Measurements from ENCODE around the gene OR9Q1.
"Not testable (repeated sequence)": the region's sequence is repeated elsewhere in the genome, so short reads cannot be mapped to it uniquely, and the experiment has no call there.

The OR9Q1 gene

GRCh38 chr11:57979532-57980079 is 44.1 kb upstream of the OR9Q1 start:
- Mint-ChIP-seq H3K4me3 (no peak overlapping the region), H3K27ac (no peak overlapping the region), H3K27me3 (ENCODE audit: low read depth) (no peaks in the 10 kb centered on the region), H3K9me3 (no peaks in the 10 kb centered on the region), H3K36me3 (ENCODE audit: low read depth) (no peaks in the 10 kb centered on the region), H3K4me1 (peaks cover 4% of the 10 kb centered on the region)
- no peak for TF ChIP-seq CTCF (IDR thresholded peaks at IDR 0.05; ENCODE audit: unreplicated experiment in 3 of 3)

GRCh38 chr11:57980201-57980600 is 43.5 kb upstream of the OR9Q1 start:
- H3K36me3 Mint-ChIP-seq (ENCODE audit: low read depth) = no peaks in the 10 kb centered on the region
- H3K27me3 Mint-ChIP-seq (ENCODE audit: low read depth) = no peaks in the 10 kb centered on the region
- no peak for TF ChIP-seq CTCF (IDR thresholded peaks at IDR 0.05; ENCODE audit: unreplicated experiment in 3 of 3)
- H3K4me1 Mint-ChIP-seq = no peaks in the 10 kb centered on the region
- no peak overlapping the region for H3K4me3 Mint-ChIP-seq
- H3K27ac Mint-ChIP-seq = no peak overlapping the region
- no peaks in the 10 kb centered on the region for H3K9me3 Mint-ChIP-seq

- Mint-ChIP-seq H3K27ac (no peak overlapping the region), H3K27me3 (ENCODE audit: low read depth) (no peaks in the 10 kb centered on the region), H3K4me3 (no peak overlapping the region), H3K9me3 (no peaks in the 10 kb centered on the region), H3K36me3 (ENCODE audit: low read depth) (no peaks in the 10 kb centered on the region), H3K4me1 (no peaks in the 10 kb centered on the region)
- no peak for TF ChIP-seq CTCF (IDR thresholded peaks at IDR 0.05; ENCODE audit: unreplicated experiment in 3 of 3)
These were observed 42.1 kb upstream of the OR9Q1 start for GRCh38 chr11:57981536-57981935.

GRCh38 chr11:57982776-57983175 is 40.9 kb upstream of the OR9Q1 start:
- no peak overlapping the region for H3K4me3 Mint-ChIP-seq
- no peaks in the 10 kb centered on the region for H3K4me1 Mint-ChIP-seq
- H3K27ac Mint-ChIP-seq = no peak overlapping the region
- TF ChIP-seq CTCF (IDR thresholded peaks at IDR 0.05; ENCODE audit: unreplicated experiment in 3 of 3) = no peak
- no peaks in the 10 kb centered on the region for H3K36me3 Mint-ChIP-seq (ENCODE audit: low read depth)
- no peaks in the 10 kb centered on the region for H3K9me3 Mint-ChIP-seq
- H3K27me3 Mint-ChIP-seq (ENCODE audit: low read depth) = no peaks in the 10 kb centered on the region

GRCh38 chr11:57983191-57983590 is 40.5 kb upstream of the OR9Q1 start:
- Mint-ChIP-seq H3K27me3 (ENCODE audit: low read depth) (no peaks in the 10 kb centered on the region), H3K36me3 (ENCODE audit: low read depth) (no peaks in the 10 kb centered on the region)

GRCh38 chr11:57999523-57999922 is 24.2 kb upstream of the OR9Q1 start:
- not testable (repeated sequence) for H3K36me3 Mint-ChIP-seq (ENCODE audit: low read depth); H3K27ac Mint-ChIP-seq; H3K9me3 Mint-ChIP-seq; H3K27me3 Mint-ChIP-seq (ENCODE audit: low read depth); H3K4me1 Mint-ChIP-seq; H3K4me3 Mint-ChIP-seq

More at GRCh38 chr11:57983191-57983590, 40.5 kb upstream of the OR9Q1 start:
- H3K4me1 Mint-ChIP-seq = no peaks in the 10 kb centered on the region
- H3K27ac Mint-ChIP-seq = no peak overlapping the region
- TF ChIP-seq CTCF (IDR thresholded peaks at IDR 0.05; ENCODE audit: unreplicated experiment in 3 of 3) = no peak
- H3K4me3 Mint-ChIP-seq = no peak overlapping the region
- H3K9me3 Mint-ChIP-seq = peaks cover 3% of the 10 kb centered on the region

- not testable (repeated sequence) for H3K27me3 Mint-ChIP-seq (ENCODE audit: low read depth); H3K9me3 Mint-ChIP-seq; H3K4me1 Mint-ChIP-seq; H3K27ac Mint-ChIP-seq; H3K4me3 Mint-ChIP-seq; H3K36me3 Mint-ChIP-seq (ENCODE audit: low read depth)
These were observed 23.7 kb upstream of the OR9Q1 start for GRCh38 chr11:58000021-58000420.
